Measurements from ENCODE around the gene SLC39A10. TPM values are rescaled to one million over a fixed set of nuclear protein-coding genes. Genes with fewer than 3 reads are reported as not detected.

SLC39A10 gene
- total and polyA plus RNA-seq, 2 donors (not counting 3 experiments of a cell fraction or from before 2014, with no cell fraction given): 11.4 to 39.9 TPM

- Histone ChIP-seq H3K4me1 (ENCODE audit: control insufficient read depth, extremely low read depth, insufficient read depth, low read length) (peaks cover 11% of the 10 kb centered on the region), H3K79me2 (ENCODE audit: control insufficient read depth, insufficient read depth, low read length) (no peaks in the 10 kb centered on the region), H2AFZ (ENCODE audit: low read depth, low read length) (no peak overlapping the region), H3K4me3 (replicated peaks in 1 of 3; ENCODE audit: insufficient read depth in 1 of 3, low read depth in 1 of 3, low read length in 3 of 3) (no peak overlapping the region), H4K20me1 (replicated peaks; ENCODE audit: control insufficient read depth, extremely low read depth, insufficient read depth, low read length) (no peaks in the 10 kb centered on the region), H3K9me3 (replicated peaks; ENCODE audit: control insufficient read depth, insufficient read depth, low read length) (no peaks in the 10 kb centered on the region), H3K9ac (replicated peaks; ENCODE audit: extremely low read depth, insufficient read depth, low read length) (no peak overlapping the region), H3K27ac (ENCODE audit: insufficient read depth, low read depth, low read length) (no peak overlapping the region), H3K36me3 (ENCODE audit: control insufficient read depth in 2 of 2, extremely low read depth in 1 of 2, insufficient read depth in 2 of 2, low read length in 2 of 2) (no peaks in the 10 kb centered on the region), H3K27me3 (ENCODE audit: control insufficient read depth in 2 of 2, insufficient read depth in 2 of 2, low read length in 2 of 2) (no peaks in the 10 kb centered on the region), H3K9me1 (replicated peaks; ENCODE audit: control insufficient read depth, extremely low read depth, insufficient read depth, low read length) (no peaks in the 10 kb centered on the region), H3K4me2 (ENCODE audit: insufficient read depth, low read length) (no peak overlapping the region)
- CTCF ChIA-PET: no interaction called here
- dilution Hi-C loops (cut with MboI; ENCODE audit: extremely low pct_ligation_motif_present, low sequenced_read_pairs): no loop called here
- no TSS peak for BruUV-seq (replicated peaks)
- POLR2A ChIA-PET: no interaction called here
- FAIRE-seq (no peak), DNase-seq (ENCODE audit: low read depth, low spot score) (no peak)
- TF ChIP-seq CTCF (IDR thresholded peaks at IDR 0.05; ENCODE audit: extremely low read depth in 1 of 2, insufficient read depth in 1 of 2, low read depth in 1 of 2, low read length in 2 of 2): no peak
- TF ChIP-seq EZH2 (IDR thresholded peaks at IDR 0.05; ENCODE audit: borderline replicate concordance, low read depth, low read length, severe bottlenecking): no peak
- TF ChIP-seq POLR2A (IDR thresholded peaks at IDR 0.05; ENCODE audit: low read depth, low read length): no peak
- TF ChIP-seq FOS (IDR thresholded peaks at IDR 0.05; ENCODE audit: borderline replicate concordance, insufficient read depth, low read length): no peak
- no peak for TF ChIP-seq MAX (IDR thresholded peaks at IDR 0.05; ENCODE audit: insufficient read depth, insufficient read length)
- TF ChIP-seq POLR2AphosphoS5 (IDR thresholded peaks at IDR 0.05; ENCODE audit: insufficient read depth, low read depth, low read length): no peak
- no peak for TF ChIP-seq MYC (IDR thresholded peaks at IDR 0.05; ENCODE audit: low read depth, low read length)
- no peak for TF ChIP-seq JUN (IDR thresholded peaks at IDR 0.05; ENCODE audit: borderline replicate concordance, insufficient read depth, insufficient read length, low read depth)
- TF ChIP-seq GATA2 (IDR thresholded peaks at IDR 0.05; ENCODE audit: insufficient read depth, insufficient read length, low read depth, low read length): no peak
- intact Hi-C loops (cut with micrococcal nuclease): no loop called here
Observed at GRCh38 chr2:195734931-195735330, 77.9 kb downstream of the SLC39A10 start.
